Vagina (tissue), 2 donors: Measurements from ENCODE around the gene PRPF6.

Experiments
- CTCF ChIP-seq, 3 experiments: fragments of 450-650 bp in 2 of 3; fragments of 200-600 bp in 1 of 3; sonication (generic) in 1 of 3; IDR thresholded peaks; one replicate each; pipeline ENCODE4 v1.5.1; 2017 to 2019; ENCODE audit warnings: antibody characterized with exemption in 3 of 3, mild to moderate bottlenecking in 2 of 3, moderate library complexity in 2 of 3
- POLR2A ChIP-seq, 2 donors: fragments of 450-650 bp; IDR thresholded peaks; one replicate each; pipeline ENCODE4 v1.6.1; 2017; ENCODE audit warnings: antibody characterized with exemption in 2 of 2, mild to moderate bottlenecking in 2 of 2, moderate library complexity in 2 of 2
- POLR2AphosphoS5 ChIP-seq, 2 donors: sonication (generic); formaldehyde crosslinking; IDR thresholded peaks; one replicate each; pipeline ENCODE4 v1.9.0; 2017; ENCODE audit warnings: antibody characterized with exemption in 2 of 2, mild to moderate bottlenecking in 2 of 2, low read depth in 1 of 2; ENCODE audit not compliant: insufficient read depth in 1 of 2

GRCh38 chr20:63980806-63981728 is at the start of gene PRPF6:
- TF ChIP-seq CTCF (IDR thresholded peaks at IDR 0.05) (peak; percentile 42 to 73 (median 66)), POLR2A (IDR thresholded peaks at IDR 0.05) (peak in 1 of 2 donors; percentile 14), POLR2AphosphoS5 (IDR thresholded peaks at IDR 0.05; ENCODE audit: insufficient read depth in 1 of 2, low read depth in 1 of 2) (peak; percentile 87 to 95)
